GM18867 (cell line): Measurements from ENCODE around the gene MBD3L3.
"Not testable (repeated sequence)": the region's sequence is repeated elsewhere in the genome, so short reads cannot be mapped to it uniquely, and the experiment has no call there.

Source experiments
- ATAC-seq: cut with Tn5 transposase; IDR thresholded peaks from one replicate; pipeline ENCODE4 v1.9.1; 2021; ENCODE audit warnings: mild to moderate bottlenecking, moderate library complexity; ENCODE audit not compliant: unreplicated experiment

Gene MBD3L3

DNA sequence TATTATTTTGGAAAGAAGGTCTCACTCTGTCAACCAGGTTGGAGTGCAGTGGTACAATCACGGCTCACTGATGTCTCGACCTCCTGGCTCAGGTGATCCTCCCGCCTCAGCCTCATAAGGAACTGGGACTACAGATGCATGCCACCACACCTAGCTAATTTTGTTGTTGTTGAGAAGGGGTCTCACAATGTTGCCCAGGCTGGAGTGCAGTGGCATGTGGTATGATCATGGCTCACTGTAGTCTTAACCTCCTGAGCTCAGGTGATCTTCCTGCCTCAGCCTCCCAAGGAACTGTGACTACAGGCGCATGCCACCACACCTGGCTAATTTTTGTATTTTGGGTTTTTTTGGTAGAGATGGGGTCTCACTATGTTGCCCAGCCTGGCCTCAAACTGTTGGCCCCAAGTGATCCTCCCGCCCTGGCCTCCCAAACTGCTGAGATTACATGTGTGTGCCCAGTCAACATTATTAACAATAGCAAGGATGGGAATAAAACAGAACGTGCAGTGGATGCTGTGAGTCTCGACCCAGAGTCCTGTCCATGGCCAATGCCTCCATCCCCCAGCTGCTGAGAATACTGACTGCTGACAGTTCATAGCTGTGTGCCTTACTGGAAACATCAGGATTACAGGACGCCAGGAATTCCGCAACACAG lies 5.4 kb upstream of the MBD3L3 start:
- no peak for ATAC-seq

DNA sequence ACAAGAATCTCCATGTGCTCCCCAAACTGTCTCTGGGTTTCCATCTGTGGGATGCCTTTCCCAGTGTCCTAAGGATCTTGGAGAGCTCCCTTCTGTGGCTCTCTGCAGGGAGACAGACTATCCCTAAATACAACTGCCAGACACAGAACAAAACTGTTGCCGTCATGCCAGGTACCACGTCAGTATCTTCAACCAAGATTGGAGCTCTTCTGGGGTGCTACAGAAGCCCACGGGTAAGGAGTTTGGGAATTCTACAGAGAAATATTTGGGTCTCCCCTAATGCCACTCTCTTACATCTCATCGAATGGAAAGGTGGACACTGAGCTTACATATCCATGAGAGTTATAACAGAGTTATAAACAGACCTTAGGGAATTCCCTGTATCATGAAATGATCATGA lies 4.9 kb upstream of the MBD3L3 start:
- no peak for ATAC-seq

DNA sequence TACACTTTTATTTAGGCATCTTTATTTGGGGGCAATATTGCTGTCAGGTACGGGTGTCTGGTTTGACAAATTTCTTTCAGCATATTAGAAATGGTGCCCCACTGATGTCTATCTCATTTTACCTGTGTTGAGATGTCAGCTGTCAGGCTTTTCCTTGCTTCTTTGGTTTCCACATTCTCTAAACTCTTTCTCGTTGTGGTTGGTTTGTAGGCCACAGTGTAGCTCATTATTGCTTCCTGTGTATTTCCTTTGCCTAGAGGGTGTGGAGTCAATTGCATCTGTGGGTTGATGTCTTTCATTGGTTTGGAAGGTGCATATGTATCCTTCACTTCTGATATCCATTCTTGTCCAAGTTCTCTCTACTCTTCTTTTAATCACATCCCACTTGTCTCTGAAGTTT lies 1.5 kb upstream of the MBD3L3 start:
- not testable (repeated sequence) for ATAC-seq

DNA sequence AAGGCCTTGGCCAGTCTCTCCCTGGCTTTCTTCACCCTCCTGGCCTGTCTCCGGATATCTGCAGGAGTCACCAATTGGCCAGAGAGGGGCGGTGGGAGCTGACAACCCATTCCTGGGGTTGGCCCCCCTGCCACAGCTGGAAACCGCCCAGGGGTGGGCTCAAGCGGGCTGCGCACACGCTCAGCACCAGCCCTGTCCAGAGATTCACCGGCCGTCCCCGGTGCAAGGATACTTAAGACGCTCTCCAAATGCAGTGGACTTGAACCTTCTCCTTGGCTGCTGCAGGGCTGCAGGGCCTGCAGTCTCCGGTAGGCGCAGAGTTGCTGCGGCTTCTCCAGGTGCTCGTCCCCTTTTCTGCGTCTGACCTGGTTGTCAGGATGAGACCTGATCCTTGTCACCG lies 2.1 kb downstream of the MBD3L3 start:
- not testable (repeated sequence) for ATAC-seq

DNA sequence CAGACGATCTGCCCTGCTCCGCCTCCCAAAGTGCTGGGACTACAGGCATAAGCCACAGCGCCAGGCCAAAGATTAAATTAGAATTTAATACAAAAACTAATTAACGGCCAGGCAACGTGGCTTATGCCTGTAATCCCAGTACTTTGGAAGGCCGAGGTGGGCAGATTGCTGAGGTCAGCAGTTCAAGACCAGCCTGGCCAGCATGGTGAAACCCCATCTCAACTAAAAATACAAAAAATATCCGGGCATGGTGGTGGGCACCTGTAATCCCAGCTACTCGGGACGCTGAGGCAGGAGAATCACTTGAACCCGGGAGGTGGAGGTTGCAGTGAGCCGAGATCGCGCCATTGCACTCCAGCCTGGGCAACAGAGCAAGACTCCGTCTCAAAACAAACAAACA lies 2.8 kb downstream of the MBD3L3 start:
- ATAC-seq = not testable (repeated sequence)

DNA sequence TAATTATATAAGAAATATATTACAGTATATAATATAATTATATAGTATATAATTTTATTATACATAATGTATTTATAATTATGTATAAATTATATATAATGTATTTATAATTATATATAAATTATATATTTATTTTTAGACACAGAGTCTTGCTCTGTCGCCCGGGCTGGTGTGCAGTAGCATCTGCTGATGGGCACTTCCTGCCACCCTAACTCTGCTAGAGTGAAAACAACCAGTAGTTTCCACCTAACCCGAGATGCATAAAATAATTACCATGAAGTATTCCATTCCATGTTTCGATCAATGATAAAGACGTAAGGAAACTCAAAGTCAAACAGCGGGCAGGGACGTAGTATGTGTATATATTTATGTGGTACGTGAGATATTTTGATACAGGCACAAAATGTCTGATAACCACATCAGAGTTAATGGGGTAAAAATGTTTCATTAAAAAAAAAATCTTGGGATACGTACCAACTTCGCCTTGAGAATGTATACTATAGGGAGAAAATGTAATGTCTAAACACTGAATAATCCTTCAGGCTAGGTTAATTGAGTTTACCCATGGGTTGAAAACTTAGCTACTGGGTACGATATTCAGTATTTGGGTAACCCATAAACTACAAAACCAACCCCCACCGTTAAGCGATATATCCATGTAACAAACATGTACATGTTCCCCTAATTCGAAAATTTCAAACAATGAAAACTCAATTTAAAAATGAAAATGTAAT lies 3.7 kb downstream of the MBD3L3 start:
- not testable (repeated sequence) for ATAC-seq

DNA sequence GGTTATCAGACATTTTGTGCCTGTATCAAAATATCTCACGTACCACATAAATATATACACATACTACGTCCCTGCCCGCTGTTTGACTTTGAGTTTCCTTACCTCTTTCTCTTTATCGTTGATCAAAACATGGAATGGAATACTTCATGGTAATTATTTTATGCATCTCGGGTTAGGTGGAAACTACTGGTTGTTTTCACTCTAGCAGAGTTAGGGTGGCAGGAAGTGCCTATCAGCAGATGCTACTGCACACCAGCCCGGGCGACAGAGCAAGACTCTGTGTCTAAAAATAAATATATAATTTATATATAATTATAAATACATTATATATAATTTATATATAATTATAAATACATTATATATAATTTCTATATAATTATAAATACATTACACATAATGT lies 5.6 kb downstream of the MBD3L3 start:
- ATAC-seq = not testable (repeated sequence)

DNA sequence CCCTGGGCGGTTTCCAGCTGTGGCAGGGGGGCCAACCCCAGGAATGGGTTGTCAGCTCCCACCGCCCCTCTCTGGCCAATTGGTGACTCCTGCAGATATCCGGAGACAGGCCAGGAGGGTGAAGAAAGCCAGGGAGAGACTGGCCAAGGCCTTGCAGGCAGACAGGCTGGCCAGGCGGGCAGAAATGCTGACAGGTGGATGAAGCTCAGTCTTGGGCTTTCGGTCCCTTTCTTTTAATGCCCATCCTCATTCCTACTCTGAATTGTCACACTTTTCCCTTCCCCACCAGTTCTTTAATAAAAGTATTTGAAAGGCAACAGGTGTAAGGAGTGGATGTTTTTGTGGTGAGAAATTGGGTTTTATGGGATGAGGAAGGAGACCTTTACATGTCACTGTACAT lies 7.1 kb downstream of the MBD3L3 start:
- not testable (repeated sequence) for ATAC-seq

DNA sequence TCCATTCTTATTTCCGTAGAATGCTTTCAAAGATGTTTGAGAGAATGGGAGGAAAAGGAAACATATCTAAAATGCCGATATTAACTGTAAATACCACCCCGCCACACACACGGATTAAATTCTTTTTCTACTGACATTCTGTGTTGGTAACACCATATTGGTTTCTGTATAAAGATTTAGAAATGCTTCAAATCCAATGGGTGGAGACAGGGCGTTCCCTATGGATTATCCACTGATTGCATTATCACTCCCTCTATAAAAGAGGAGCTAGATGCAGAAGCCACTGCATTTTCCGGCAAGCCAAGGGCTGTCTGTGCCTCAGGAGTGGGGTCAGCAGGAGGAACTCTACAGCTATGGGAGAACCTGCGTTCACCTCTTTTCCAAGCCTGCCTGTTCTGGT lies 9.5 kb downstream of the MBD3L3 start, which contains the start of gene MBD3L2:
Gene MBD3L2, plus strand, starts transcription at position 301 of the 400 bp plus-strand sequence. Its CDS starts 53 bp downstream, at position 354.
- not testable (repeated sequence) for ATAC-seq

DNA sequence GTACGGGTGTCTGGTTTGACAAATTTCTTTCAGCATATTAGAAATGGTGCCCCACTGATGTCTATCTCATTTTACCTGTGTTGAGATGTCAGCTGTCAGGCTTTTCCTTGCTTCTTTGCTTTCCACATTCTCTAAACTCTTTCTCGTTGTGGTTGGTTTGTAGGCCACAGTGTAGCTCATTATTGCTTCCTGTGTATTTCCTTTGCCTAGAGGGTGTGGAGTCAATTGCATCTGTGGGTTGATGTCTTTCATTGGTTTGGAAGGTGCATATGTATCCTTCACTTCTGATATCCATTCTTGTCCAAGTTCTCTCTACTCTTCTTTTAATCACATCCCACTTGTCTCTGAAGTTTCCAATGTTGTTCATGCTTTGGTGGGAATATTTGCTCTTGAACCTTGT lies 16.9 kb downstream of the MBD3L3 start:
- ATAC-seq = not testable (repeated sequence)

DNA sequence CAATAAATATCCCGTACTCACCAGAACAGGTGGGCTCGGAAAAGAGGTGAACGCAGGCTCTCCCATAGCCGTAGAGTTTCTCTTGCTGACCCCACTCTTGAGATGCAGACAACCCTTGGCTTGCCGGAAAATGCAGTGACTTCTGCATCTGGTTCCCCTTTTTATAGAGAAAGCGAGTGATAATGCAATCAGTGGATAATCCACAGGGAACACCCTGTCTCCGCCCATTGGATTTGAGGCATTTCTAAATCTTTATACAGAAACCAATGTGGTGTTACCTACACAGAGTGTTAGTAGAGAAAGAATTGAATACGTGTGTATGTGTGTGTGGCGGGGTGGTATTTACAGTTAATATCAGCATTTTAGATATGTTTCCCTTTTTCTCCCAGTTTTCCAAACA lies 18.4 kb downstream of the MBD3L3 start, which contains the start of gene MBD3L4:
Gene MBD3L4, minus strand, starts transcription at position 101 of the 400 bp plus-strand sequence. Its CDS starts 35 bp downstream, at position 66.
- ATAC-seq = not testable (repeated sequence)

DNA sequence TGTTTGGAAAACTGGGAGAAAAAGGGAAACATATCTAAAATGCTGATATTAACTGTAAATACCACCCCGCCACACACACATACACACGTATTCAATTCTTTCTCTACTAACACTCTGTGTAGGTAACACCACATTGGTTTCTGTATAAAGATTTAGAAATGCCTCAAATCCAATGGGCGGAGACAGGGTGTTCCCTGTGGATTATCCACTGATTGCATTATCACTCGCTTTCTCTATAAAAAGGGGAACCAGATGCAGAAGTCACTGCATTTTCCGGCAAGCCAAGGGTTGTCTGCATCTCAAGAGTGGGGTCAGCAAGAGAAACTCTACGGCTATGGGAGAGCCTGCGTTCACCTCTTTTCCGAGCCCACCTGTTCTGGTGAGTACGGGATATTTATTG lies 28.2 kb downstream of the MBD3L3 start, which contains the start of gene MBD3L5:
Gene MBD3L5, plus strand, starts transcription at position 301 of the 400 bp plus-strand sequence. Its CDS starts 34 bp downstream, at position 335.
- ATAC-seq = not testable (repeated sequence)

DNA sequence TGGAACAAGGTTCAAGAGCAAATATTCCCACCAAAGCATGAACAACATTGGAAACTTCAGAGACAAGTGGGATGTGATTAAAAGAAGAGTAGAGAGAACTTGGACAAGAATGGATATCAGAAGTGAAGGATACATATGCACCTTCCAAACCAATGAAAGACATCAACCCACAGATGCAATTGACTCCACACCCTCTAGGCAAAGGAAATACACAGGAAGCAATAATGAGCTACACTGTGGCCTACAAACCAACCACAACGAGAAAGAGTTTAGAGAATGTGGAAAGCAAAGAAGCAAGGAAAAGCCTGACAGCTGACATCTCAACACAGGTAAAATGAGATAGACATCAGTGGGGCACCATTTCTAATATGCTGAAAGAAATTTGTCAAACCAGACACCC lies 29.7 kb downstream of the MBD3L3 start:
- not testable (repeated sequence) for ATAC-seq

DNA sequence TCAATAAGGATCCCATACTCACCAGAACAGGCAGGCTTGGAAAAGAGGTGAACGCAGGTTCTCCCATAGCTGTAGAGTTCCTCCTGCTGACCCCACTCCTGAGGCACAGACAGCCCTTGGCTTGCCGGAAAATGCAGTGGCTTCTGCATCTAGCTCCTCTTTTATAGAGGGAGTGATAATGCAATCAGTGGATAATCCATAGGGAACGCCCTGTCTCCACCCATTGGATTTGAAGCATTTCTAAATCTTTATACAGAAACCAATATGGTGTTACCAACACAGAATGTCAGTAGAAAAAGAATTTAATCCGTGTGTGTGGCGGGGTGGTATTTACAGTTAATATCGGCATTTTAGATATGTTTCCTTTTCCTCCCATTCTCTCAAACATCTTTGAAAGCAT lies 37.1 kb downstream of the MBD3L3 start, which contains the start of gene MBD3L2B:
Gene MBD3L2B, minus strand, starts transcription at position 101 of the 400 bp plus-strand sequence. Its CDS starts 34 bp downstream, at position 67.
- ATAC-seq = not testable (repeated sequence)

DNA sequence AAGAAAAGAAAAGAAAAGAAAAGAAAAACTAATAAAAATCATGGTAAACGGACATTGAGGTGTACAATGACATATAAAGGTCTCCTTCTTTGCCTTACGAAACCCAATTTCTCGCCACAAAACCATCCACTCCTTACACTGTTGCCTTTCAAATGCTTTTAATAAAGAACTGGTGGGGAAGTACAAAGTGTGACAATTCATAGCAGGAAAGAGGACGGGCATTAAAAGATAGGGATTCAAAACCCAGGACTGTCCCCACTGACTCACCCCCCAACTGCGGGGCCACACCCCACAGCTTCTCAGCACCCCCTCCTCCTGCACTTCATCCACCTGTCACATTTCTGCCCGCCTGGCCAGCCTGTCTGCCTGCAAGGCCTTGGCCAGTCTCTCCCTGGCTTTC lies 39.6 kb downstream of the MBD3L3 start:
- ATAC-seq = no peak

DNA sequence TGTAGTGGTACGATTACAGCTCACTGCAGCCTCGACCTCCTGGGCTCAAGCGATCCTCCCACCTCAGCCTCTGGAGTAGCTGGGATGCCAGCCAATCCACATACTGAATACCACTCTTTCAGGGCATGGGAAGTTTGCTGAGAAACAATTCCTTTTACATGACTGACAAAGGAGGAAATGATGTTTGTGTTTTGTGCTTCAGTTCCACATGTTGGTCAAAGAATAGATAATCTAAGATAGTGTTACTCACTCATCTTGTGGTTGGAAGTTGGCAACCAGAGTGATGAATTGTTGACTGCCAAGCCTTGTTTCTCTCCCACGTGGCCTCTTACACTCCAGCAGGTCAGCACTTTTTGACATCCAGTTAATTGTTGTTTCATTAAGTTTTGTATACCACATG lies 44.8 kb downstream of the MBD3L3 start:
- ATAC-seq = no peak

DNA sequence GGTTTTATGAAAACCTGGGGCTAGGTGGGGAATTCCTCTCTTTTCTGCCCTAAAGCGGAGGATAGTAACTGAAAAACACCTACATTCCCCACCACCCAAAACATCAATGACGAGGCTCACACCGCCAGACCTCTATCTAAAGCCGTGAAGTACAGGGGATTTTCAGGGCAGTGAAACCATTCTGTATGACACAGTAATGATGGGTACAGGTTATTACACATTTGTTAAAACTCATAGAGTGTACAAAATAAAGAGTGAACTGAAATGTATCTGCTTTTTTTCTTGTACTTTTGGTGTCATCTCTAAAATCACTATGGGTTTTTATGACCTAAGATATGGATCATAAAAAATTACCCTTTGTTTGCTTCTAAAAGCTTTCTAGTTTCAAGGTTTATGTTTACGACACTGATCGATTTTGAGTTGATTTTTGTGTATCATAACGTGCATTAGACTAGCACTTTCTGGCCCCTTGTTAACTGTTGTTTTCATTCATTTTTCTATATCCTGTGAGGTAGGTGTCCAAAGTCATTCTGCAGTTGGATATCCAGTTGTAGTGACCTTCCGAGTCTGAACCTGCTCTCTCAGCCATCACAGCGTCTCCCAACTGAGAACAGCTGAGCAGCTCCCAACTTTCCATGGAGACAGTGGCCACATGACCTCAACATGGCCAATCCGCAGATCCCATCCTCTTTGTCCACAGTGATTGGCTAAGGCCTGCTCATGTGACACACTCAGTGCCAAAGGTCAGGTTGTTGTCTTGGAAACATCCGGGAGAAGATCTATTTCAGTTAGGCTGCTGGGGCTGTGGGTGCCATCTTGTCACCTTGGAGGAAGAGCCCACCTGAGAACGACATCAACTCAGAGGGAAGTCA lies 47.5 kb downstream of the MBD3L3 start:
- ATAC-seq = no peak

DNA sequence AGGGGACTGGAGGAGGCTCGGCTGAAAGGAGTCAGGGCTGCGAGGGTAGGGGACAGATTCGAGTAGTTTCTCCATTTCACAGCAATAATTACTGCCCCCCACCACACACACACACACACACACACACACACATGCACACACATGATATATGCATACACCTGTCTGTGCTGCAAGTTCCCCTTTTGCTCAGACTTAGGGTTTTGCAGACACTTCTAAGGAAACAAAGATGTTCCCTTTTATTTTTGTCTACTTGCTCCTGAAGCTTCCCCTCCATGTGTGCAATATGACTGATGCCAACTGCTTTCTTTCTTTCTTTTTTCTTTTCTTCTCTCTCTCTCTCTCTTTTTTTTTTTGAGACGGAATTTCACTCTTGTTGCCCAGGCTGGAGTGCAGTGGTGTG lies 50.6 kb downstream of the MBD3L3 start:
- no peak for ATAC-seq
